ENCODE data around the gene SBF2. TPM values are rescaled to one million over a fixed set of nuclear protein-coding genes. Genes with fewer than 3 reads are reported as not detected.

The SBF2 gene
- polyA plus RNA-seq, 1 donor from 2014 or later: 53.4 TPM

- no peaks in the 10 kb centered on the region for H3K9me2 ChIP-seq (ENCODE audit: insufficient read depth, low read length)
- no peak overlapping the region for H3K4me2 ChIP-seq (ENCODE audit: low read length)
- H3K36me3 ChIP-seq (ENCODE audit: insufficient read depth, low read length): no peaks in the 10 kb centered on the region
- H3K27me3 ChIP-seq (ENCODE audit: insufficient read depth, low read depth, low read length): no peaks in the 10 kb centered on the region
- no peak overlapping the region for H2AFZ ChIP-seq (ENCODE audit: low read depth, low read length)
- H3K79me2 ChIP-seq (replicated peaks; ENCODE audit: insufficient read depth, low read length): no peaks in the 10 kb centered on the region
- H3K27ac ChIP-seq (ENCODE audit: low read length): no peak overlapping the region
- no peaks in the 10 kb centered on the region for H3K9me3 ChIP-seq (ENCODE audit: low read length)
- no peak overlapping the region for H3K9ac ChIP-seq (ENCODE audit: low read length)
- no peak overlapping the region for H3K4me3 ChIP-seq (ENCODE audit: low read length)
- H4K20me1 ChIP-seq (ENCODE audit: insufficient read depth): no peaks in the 10 kb centered on the region
- TF ChIP-seq REST (IDR thresholded peaks at IDR 0.05; ENCODE audit: borderline replicate concordance) (no peak), POLR2AphosphoS5 (IDR thresholded peaks at IDR 0.05) (no peak), RAD21 (conservative IDR thresholded peaks at IDR 0.05) (no peak), EP300 (conservative IDR thresholded peaks at IDR 0.05; ENCODE audit: poor library complexity, severe bottlenecking) (no peak), CTCF (IDR thresholded peaks at IDR 0.05; ENCODE audit: poor library complexity, severe bottlenecking) (no peak), MXI1 (conservative IDR thresholded peaks at IDR 0.05; ENCODE audit: poor library complexity, severe bottlenecking) (no peak), TAF1 (IDR thresholded peaks at IDR 0.05; ENCODE audit: low read depth) (no peak), EZH2 (IDR thresholded peaks at IDR 0.05; ENCODE audit: borderline replicate concordance, insufficient read depth, low read length, poor library complexity, severe bottlenecking) (no peak), SMC3 (conservative IDR thresholded peaks at IDR 0.05; ENCODE audit: poor library complexity) (no peak)
- H3F3A ChIP-seq (ENCODE audit: insufficient read depth, low read length, poor library complexity, severe bottlenecking): no peaks in the 10 kb centered on the region
Observed at GRCh38 chr11:9821008-9821752, 472.8 kb downstream of the SBF2 start.

GRCh38 chr11:9820260-9820659 is 473.8 kb downstream of the SBF2 start:
- Histone ChIP-seq H3K4me3 (ENCODE audit: low read length) (no peak overlapping the region), H3K9ac (ENCODE audit: low read length) (no peak overlapping the region)
- TF ChIP-seq MXI1 (conservative IDR thresholded peaks at IDR 0.05; ENCODE audit: poor library complexity, severe bottlenecking): no peak
- TF ChIP-seq CTCF (IDR thresholded peaks at IDR 0.05; ENCODE audit: poor library complexity, severe bottlenecking): no peak
- no peak for TF ChIP-seq REST (IDR thresholded peaks at IDR 0.05; ENCODE audit: borderline replicate concordance)
- no peak for TF ChIP-seq POLR2AphosphoS5 (IDR thresholded peaks at IDR 0.05)
- no peak for TF ChIP-seq RAD21 (conservative IDR thresholded peaks at IDR 0.05)
- TF ChIP-seq EP300 (conservative IDR thresholded peaks at IDR 0.05; ENCODE audit: poor library complexity, severe bottlenecking): no peak
- no peak for TF ChIP-seq SMC3 (conservative IDR thresholded peaks at IDR 0.05; ENCODE audit: poor library complexity)
- no peak for TF ChIP-seq EZH2 (IDR thresholded peaks at IDR 0.05; ENCODE audit: borderline replicate concordance, insufficient read depth, low read length, poor library complexity, severe bottlenecking)

More at GRCh38 chr11:9820260-9820659, 473.8 kb downstream of the SBF2 start:
- H4K20me1 ChIP-seq (ENCODE audit: insufficient read depth): no peaks in the 10 kb centered on the region
- H3K9me2 ChIP-seq (ENCODE audit: insufficient read depth, low read length): no peaks in the 10 kb centered on the region
- no peaks in the 10 kb centered on the region for H3F3A ChIP-seq (ENCODE audit: insufficient read depth, low read length, poor library complexity, severe bottlenecking)
- no peak overlapping the region for H2AFZ ChIP-seq (ENCODE audit: low read depth, low read length)
- no peak overlapping the region for H3K27ac ChIP-seq (ENCODE audit: low read length)
- H3K79me2 ChIP-seq (replicated peaks; ENCODE audit: insufficient read depth, low read length): no peaks in the 10 kb centered on the region
- H3K9me3 ChIP-seq (ENCODE audit: low read length): no peaks in the 10 kb centered on the region
- H3K27me3 ChIP-seq (ENCODE audit: insufficient read depth, low read depth, low read length): no peaks in the 10 kb centered on the region
- H3K36me3 ChIP-seq (ENCODE audit: insufficient read depth, low read length): no peaks in the 10 kb centered on the region
- no peak overlapping the region for H3K4me2 ChIP-seq (ENCODE audit: low read length)
